Keratinocyte (primary cell): ENCODE data around the gene STX17.

Experiments
- EZH2 ChIP-seq: IDR thresholded peaks from one replicate; pipeline ENCODE4 v1.6.1; 2012; ENCODE audit warnings: inconsistent platforms, mild to moderate bottlenecking, low read length, moderate library complexity
- TF ChIP-seq, protein P1 (sequence below), 3 experiments: IDR thresholded peaks in 1 of 3; conservative IDR thresholded peaks in 1 of 3; optimal IDR thresholded peaks in 1 of 3; 2 replicates in 2 of 3; 3 replicates in 1 of 3; pipeline versions ENCODE3 to v1.5.1; 2011; ENCODE audit warnings: low read length in 3 of 3, mild to moderate bottlenecking in 3 of 3, moderate library complexity in 2 of 3, control low read depth in 1 of 3, inconsistent platforms in 1 of 3; ENCODE audit not compliant: insufficient read depth in 2 of 3; ENCODE audit errors: extremely low read depth in 1 of 3

DNA sequence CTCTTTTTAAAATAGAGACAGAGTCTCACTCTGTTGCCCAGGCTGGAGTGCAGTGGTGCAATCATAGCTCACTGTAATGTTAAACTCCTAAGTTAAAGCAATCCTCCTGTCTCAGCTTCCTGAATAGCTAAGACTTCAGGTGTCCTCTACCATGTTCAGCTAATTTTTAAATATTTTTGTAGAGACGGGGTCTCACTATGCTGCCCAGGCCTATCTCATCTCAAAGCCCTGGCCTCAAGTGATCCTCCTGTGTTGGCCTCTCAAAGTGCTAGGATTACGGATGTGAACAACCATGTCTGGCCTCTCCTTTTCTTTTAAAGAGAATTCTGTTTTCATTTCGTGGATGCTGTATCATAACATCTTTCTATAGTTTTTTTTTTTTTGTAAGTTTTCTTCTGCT is 11.7 kb downstream of the STX17 start:
- TF ChIP-seq, protein P1, sequence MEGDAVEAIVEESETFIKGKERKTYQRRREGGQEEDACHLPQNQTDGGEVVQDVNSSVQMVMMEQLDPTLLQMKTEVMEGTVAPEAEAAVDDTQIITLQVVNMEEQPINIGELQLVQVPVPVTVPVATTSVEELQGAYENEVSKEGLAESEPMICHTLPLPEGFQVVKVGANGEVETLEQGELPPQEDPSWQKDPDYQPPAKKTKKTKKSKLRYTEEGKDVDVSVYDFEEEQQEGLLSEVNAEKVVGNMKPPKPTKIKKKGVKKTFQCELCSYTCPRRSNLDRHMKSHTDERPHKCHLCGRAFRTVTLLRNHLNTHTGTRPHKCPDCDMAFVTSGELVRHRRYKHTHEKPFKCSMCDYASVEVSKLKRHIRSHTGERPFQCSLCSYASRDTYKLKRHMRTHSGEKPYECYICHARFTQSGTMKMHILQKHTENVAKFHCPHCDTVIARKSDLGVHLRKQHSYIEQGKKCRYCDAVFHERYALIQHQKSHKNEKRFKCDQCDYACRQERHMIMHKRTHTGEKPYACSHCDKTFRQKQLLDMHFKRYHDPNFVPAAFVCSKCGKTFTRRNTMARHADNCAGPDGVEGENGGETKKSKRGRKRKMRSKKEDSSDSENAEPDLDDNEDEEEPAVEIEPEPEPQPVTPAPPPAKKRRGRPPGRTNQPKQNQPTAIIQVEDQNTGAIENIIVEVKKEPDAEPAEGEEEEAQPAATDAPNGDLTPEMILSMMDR (optimal IDR thresholded peaks at IDR 0.05 in 1 of 3, IDR thresholded peaks at IDR 0.05 in 1 of 3, conservative IDR thresholded peaks at IDR 0.05 in 1 of 3; ENCODE audit: extremely low read depth in 1 of 3, insufficient read depth in 2 of 3, low read length in 3 of 3), result no peak
- TF ChIP-seq EZH2, result no peak
